GM10266 (cell line): Measurements from ENCODE around the gene PRSS38.

Source experiments
- DNase-seq: peaks from one replicate; pipeline ENCODE4 v3.0.0; 2012; ENCODE audit errors: extremely low spot score
- CTCF ChIP-seq: IDR thresholded peaks from 2 replicates; pipeline ENCODE4 v1.5.1; 2012; ENCODE audit warnings: mild to moderate bottlenecking, low read depth; ENCODE audit not compliant: control insufficient read depth, insufficient read depth; ENCODE audit errors: missing control alignments

Gene PRSS38

GRCh38 chr1:227798078-227798802 lies 17.2 kb upstream of the PRSS38 start:
- no peak for TF ChIP-seq CTCF
- no peak for DNase-seq

- TF ChIP-seq CTCF, result no peak
- DNase-seq, result no peak
Measured at GRCh38 chr1:227799756-227800155, 15.7 kb upstream of the PRSS38 start.

- DNase-seq, result no peak
- TF ChIP-seq CTCF, result no peak
Measured at GRCh38 chr1:227803933-227804332, 11.5 kb upstream of the PRSS38 start.

- DNase-seq, result no peak
Measured at GRCh38 chr1:227805606-227806197, 9.8 kb upstream of the PRSS38 start.

GRCh38 chr1:227808566-227808965 lies 6.9 kb upstream of the PRSS38 start:
- TF ChIP-seq CTCF, result no peak
- no peak for DNase-seq

More at GRCh38 chr1:227805606-227806197, 9.8 kb upstream of the PRSS38 start:
- TF ChIP-seq CTCF, result no peak

- no peak for TF ChIP-seq CTCF
- DNase-seq, result no peak
Measured at GRCh38 chr1:227809026-227809425, 6.4 kb upstream of the PRSS38 start.

- TF ChIP-seq CTCF, result no peak
- DNase-seq, result no peak
Measured at GRCh38 chr1:227813962-227814361, 1.5 kb upstream of the PRSS38 start.
